GM18498 (cell line): Measurements from ENCODE around the gene MYLK2.

Experiments used
- ATAC-seq: cut with Tn5 transposase; IDR thresholded peaks from one replicate; pipeline ENCODE4 v1.9.1; 2021; ENCODE audit warnings: mild to moderate bottlenecking, moderate library complexity; ENCODE audit not compliant: unreplicated experiment

MYLK2 gene

GRCh38 chr20:31870726-31871617, 51.8 kb downstream of the MYLK2 start:
- ATAC-seq, result no peak

GRCh38 chr20:31871618-31871954, 52.4 kb downstream of the MYLK2 start:
- no peak for ATAC-seq

DNA sequence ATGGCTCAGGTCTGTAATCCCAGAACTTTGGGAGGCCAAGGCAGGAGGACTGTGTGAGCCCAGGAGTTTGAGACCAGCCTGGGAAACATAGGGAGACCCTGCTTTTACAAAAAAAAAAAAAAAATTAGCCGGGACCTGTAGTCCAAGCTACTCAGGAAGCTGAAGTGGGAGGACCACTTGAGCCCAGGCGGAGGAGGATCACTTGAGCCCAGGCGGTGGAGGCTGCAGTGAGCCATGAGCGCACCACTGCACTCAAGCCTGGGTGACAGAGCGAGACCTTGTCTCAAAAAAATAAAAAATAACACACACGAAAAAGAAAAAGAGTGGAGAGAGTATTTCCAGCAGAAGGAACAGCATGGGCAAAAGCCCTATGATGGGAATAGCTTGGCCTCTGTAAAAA, 53.2 kb downstream of the MYLK2 start:
- ATAC-seq, result no peak

GRCh38 chr20:31875671-31876070, 56.5 kb downstream of the MYLK2 start:
- ATAC-seq, result no peak

DNA sequence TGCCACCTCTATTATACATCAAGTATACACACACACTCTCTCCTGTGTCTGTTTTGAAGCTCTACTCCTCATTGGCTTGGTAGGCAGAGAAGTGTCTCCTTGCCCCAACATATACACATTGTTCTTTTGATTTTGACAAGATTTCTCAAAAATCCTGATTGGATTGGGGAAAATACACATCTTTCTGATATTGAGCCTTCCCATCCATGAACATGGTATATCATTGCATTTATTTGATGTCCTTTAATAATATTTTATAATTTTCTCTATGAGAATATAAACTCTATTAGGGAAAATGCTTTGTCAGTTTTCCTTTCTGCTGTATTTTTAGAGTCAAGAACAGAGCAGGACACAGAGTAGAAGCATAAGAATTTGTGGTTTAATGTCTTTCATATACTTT, 58.5 kb downstream of the MYLK2 start:
- ATAC-seq, result no peak

GRCh38 chr20:31879143-31879987, 60.2 kb downstream of the MYLK2 start:
- ATAC-seq, result peak; percentile 92

DNA sequence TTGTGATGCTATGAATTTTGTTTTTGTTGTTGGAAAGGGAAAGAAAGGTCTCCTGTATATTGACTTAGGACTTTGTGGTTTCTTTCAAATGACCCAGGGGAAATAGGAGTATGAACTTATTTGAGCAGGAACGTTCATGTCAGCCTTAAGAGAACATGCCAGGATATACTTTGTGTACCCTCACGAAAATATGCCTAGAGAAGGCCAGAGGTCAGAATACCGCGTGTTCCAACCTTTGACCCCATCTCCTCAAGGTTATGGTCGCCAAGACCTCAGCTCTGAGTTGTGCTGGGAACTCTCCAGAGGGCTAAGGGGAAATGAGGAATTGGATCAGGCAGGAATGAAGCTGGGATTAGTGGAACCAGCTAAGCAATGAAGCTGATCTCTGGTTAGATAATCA, 62.8 kb downstream of the MYLK2 start:
- ATAC-seq, result no peak

- no peak for ATAC-seq
Observed at GRCh38 chr20:31883829-31884228, 64.7 kb downstream of the MYLK2 start.
